GM21381 (cell line): ENCODE data around the gene MRPL36.
"Not testable (repeated sequence)": the region's sequence is repeated elsewhere in the genome, so short reads cannot be mapped to it uniquely, and the experiment has no call there.

Experiments used
- ATAC-seq: cut with Tn5 transposase; IDR thresholded peaks from one replicate; pipeline ENCODE4 v1.9.1; 2021; ENCODE audit warnings: mild to moderate bottlenecking, moderate library complexity; ENCODE audit not compliant: unreplicated experiment

Gene MRPL36

DNA sequence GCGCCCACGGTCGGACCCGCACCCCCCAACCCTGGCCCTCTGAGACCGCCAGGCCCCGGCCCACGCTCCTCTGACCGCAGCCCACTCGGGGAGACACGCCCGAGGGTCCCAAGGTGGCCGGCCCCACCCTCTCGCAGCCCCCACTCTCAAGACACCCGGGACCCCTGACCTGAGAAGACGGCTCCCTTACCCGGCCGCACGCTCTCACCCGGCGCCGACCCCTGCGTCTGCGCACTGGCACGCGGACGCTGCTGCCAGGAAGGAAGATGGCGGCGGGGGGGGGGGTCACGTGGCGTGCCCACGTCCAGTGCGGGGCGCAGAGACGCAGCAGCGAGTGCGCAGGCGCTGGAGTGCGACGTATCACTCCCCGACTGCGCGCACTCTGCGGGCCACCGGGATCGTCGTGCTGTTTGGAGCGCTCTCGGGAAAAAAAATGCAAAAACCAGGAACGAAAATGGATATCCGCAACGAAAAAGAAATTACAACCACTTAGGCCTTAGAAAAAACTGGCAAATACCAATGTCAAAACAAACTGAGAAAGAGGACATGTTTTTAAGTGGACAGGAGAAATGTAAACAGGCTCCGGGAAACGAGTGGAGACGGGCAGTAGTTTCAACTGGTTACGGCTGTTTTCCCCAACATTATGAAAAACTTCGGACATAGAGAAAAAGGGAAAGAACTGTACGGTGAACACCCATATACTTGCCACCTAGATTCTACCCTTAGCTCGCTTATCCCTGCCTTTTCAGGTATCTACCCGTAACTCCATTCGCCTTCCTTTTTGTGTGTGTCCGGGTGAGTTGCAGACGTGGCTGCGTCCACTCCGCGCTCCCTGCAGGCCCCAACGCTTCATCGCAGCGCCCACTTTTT is at the start of gene MRPL36:
Gene MRPL36 (minus strand): TSS at position 236 of the 870 bp plus-strand sequence. CDS start 902 bp downstream, outside the sequence.
- ATAC-seq: peak; percentile 51

DNA sequence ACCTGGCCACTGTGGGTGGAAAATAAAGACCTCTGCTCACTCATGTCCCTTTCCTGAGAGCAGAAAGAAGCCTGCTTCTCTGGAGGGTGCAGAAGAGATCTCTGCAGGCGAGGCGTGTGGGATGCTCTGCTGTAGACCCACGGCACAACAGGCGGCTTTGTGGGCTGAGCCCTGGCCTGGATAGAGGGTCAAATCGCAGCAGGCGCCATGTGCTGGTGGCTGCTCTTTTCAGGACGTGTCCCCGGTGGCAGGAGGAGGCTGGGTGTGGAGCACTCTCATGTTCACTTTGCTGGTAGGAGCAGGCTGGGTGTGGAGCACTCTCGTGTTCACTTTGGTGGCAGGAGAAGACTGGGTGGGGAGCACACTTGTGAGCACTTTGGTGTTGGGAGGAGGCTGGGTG is 48.0 kb upstream of the MRPL36 start:
- ATAC-seq: no peak

GRCh38 chr5:1847056-1847455 is 47.4 kb upstream of the MRPL36 start:
- no peak for ATAC-seq

- ATAC-seq: no peak
Observed at GRCh38 chr5:1846583-1846982, 46.9 kb upstream of the MRPL36 start.

GRCh38 chr5:1845696-1846095 is 46.1 kb upstream of the MRPL36 start:
- ATAC-seq: no peak

DNA sequence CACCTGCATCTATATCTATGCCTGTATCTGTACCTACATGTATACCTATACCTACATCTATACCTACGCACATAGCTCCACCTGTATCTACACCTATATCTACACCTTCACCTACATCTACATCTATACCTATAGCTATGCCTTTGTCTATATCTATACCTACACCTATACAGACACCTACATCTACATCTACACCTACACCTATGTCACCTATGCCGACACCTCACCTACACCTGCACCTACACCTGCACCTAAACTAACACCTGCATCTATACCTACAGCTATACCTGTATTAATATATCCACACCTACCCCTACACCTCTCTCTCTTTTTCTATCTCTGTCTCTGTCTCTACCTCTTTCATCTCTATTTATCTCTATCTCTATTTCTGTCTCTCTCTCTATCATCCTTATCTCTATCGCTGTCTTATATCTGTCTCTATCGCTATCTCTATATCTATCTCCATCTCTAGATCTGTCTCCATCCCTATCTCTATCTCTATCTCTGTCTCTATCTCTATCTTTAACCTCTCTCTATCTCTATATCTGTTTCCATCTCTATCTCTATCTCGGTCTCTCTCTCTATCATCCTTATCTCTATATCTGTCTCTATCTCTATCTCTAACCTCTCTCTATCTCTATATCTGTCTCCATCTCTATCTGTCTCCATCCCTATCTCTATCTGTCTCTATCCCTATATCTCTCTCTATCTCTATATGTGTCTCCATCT is 45.2 kb upstream of the MRPL36 start:
- no peak for ATAC-seq

GRCh38 chr5:1843761-1844160 is 44.1 kb upstream of the MRPL36 start:
- not testable (repeated sequence) for ATAC-seq

- no peak for ATAC-seq
Observed at GRCh38 chr5:1842004-1842819, 42.6 kb upstream of the MRPL36 start.

DNA sequence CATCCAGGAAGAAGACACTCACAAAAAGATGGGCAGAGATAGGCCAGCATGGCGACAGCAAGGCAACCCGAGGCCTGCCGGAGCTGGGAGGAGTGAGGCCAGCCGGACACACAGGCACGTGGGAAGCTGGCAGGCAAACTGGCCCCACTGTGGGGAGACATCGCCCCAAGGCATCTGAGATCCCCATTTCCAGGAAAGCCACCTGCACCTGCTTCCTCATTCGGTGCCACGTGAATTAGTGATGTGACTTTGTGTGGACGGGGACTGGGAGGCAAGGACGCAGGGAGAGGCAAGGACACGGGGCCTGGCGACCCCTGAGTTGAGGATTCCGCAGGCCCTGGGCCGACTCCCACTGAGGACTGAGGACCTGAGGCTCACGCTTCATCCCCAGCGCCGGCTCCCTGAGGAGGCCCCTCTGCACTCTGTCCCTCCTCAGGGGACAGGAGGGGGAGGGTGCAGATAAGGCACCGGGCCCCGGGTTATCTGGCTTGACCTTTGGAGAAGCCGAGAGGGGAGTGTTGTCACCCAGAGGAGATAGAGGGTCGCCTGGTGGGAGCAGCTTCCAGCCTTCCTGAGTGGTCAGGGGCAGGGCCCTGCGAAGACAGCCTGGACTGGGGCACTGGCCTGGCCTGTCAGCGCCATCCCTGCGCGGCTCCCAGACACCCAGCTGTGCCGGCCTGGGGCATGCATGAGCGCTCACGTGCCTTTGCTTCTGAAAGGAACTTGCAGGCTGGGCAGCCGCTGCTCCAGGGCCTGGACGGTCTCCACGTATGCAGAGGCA is 41.3 kb upstream of the MRPL36 start:
- ATAC-seq: no peak

DNA sequence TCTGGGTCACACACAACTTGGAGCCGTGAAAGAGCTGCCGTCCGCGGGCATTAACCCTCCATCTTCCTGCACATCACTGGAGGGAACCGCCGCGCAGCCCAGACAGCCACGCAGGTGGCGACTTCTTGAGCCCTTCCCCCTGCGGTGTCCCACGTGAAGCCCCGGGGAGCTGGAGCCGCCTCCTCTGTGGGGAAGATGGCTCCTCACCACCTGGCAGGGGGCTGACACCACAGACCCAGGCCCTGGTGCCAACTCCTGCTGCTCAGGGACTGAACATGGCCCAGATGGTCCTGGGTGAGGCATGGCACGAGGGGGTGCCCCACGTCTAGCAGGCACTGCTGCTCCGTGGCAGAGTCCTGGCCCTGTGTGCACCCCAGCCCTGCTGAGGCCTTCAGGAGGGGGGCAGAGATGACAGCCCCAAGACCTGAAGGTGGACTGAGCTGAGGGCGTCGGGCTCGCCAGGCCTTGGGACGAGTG is 40.5 kb upstream of the MRPL36 start:
- ATAC-seq: no peak

- ATAC-seq: no peak
Observed at GRCh38 chr5:1838013-1838412, 38.4 kb upstream of the MRPL36 start.

GRCh38 chr5:1836891-1837880 is 37.5 kb upstream of the MRPL36 start:
- ATAC-seq: no peak

GRCh38 chr5:1836176-1836890 is 36.7 kb upstream of the MRPL36 start:
- ATAC-seq: no peak

DNA sequence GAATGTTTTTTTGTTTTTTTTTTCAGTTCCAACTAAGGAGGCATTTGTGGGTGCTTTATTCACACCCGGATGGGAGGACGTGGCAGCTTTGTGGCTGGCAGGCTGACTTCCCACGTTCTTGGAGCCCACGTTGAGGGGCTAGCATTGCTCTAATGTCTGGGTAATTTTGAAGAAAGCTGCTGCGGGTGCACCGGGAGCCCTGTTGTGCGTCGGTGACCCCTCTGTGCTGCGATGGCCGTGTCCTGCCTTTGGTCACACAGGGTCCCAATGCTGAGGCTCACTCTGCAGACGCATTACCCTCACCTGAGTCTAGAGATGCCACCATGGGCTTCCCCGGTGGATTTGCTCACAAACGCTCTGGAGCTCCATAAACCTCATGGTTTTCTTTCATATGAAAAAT is 35.8 kb upstream of the MRPL36 start:
- no peak for ATAC-seq

- ATAC-seq: no peak
Observed at GRCh38 chr5:1834721-1835429, 35.2 kb upstream of the MRPL36 start.

- ATAC-seq: no peak
Observed at GRCh38 chr5:1834022-1834551, 34.5 kb upstream of the MRPL36 start.

GRCh38 chr5:1833264-1834021 is 33.8 kb upstream of the MRPL36 start:
- no peak for ATAC-seq
